HG03558 (cell line): ENCODE results near the gene PPP2R2C.

Experiments used
- ATAC-seq: cut with Tn5 transposase; IDR thresholded peaks from one replicate; pipeline ENCODE4 v1.9.1; 2021; ENCODE audit warnings: moderate number of reproducible peaks; ENCODE audit not compliant: unreplicated experiment; ENCODE audit errors: extremely low read depth

The PPP2R2C gene

DNA sequence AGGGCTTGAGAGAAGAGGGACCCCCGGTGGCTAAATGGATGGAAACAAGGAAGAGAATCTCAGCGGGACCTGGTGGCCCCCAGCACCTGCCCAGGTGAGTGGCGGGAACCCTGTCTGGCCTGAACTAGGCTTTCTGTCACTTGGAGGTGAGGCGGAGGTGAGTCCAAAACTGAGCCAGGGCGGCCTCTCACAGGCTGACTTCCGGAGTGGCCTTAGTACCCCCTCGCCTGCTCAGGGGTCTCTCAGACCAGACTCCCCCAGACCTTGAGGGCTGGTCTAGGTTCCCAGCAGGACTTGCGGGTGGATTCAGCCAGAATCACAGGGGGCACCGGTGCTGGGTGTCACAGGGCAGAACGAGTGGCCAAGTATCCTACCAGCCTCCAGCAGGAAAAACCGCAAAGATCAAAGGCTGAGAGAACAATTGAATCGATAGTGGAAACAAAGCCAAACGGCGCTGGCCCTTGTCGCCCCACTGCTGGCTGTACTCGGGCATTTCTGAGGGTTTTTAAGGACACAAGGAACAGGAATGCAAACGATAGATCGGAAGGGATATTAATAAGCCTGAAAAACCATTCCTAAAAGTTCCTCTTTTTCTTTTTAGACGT is 135.0 kb downstream of the PPP2R2C start:
- ATAC-seq: no peak

DNA sequence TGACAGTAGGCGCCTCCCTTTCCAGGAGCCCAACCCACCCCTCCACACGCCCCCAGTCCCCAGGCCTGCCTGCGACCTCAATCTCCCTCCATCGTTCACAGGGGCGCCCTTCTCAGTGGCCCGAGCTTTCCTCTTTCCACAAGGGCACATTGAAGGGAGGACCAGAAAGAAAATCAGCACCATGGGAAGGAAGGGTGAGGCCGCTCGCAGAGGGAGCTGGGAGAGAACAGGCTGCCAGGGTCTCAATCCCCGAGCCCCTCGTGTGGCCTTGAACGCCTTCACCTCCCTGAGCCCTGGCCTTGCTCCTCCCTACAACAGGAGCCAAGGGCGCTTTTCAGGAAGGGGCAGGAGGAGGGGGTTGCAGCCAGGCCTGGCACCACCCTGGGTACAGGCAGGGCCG is 136.2 kb downstream of the PPP2R2C start:
- no peak for ATAC-seq

DNA sequence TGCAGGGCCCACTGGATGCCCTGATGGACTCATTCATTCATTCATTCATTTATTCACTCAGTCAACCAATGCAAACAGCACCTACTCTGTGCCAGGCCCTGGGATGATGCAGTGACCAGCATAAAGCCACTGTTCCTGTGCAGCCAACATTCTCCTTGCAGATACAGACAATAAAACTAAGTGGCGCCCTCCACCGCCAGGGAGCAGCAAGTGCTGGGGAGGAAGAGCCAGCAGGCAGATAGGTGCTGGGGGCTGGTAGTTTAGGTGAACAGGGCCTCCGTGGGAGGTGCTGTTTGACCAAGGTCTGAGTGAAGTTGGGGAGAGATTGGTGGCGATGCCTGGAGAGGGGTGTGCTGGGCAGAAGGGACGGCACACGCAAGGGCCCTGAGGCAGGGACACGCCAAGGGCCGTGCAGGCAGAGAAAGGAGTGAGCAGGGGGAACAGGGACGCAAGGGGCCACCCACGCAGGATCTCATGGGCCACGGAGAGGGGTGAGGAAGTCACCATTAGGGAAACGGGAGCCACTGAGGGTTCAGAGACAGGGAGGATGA is 137.3 kb downstream of the PPP2R2C start:
- no peak for ATAC-seq

GRCh38 chr4:6334203-6334887 is 138.1 kb downstream of the PPP2R2C start:
- ATAC-seq: no peak

GRCh38 chr4:6333301-6334202 is 138.9 kb downstream of the PPP2R2C start:
- ATAC-seq: no peak

DNA sequence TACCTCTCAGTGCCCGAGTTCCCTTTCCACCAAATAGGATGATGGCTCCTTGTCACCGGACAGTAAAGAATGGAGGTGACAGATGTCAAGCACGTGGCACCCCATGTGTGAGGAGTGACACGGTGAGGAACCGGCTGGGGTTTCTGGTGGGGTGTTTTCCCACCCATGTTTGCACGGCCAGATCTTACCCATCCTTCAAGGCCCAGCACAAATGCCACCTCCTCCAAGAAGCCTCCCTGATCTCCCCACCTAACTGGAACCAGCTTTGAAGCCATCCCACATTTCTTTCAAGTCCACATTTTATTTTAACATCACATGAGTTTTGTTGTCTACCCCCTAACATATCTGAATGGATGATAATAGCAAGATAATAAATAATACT is 139.8 kb downstream of the PPP2R2C start:
- ATAC-seq: no peak

DNA sequence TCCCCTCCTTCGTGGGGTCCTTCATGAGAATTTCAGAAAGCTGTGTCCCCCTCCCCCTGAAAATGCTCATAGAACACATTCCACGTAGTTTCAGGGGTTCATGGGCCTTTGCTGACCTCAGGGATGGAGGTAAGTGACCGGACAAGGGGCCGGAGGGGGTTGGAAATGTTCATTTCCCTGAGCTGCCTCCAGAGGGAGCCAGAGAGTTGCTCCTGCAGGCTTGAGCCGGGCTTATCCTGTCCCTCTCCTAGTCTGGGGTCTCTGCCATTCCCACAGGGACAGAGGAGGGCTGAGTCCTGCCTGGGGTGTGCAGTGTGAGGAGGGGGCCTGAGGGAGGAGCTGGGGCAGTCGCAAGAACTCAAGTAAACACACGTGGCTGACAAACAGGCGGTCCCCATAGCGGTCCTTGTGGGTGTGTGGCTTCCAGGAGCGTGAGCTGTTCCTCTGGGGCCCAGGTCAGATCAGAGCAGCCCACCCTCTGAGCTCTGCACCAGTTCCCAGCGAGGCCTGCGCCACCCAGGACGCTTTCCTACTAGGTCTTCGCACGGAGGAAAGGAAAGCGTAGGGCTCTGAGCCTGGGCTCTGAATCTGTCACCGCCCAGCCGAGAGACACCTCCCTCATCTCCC is 140.3 kb downstream of the PPP2R2C start:
- no peak for ATAC-seq

DNA sequence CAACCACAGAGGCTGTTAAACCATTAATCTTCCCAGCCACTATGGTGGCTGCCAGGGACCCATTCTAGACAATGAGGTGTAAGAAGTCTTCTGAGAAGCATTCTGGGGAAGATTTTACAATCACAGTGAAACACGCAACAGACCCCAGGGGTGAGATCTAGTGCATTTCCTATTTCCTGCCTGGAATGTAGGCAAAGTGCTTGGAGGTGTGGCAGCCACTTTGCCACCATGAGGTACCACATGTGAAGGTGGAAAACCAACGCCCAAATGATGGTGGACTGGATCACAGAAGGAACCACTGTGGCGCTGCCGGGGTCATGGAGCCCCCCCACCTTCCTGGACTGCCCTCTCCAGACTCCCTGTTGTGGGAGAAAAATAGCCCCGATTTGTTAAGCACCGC is 140.9 kb downstream of the PPP2R2C start:
- ATAC-seq: no peak

GRCh38 chr4:6331018-6331417 is 141.4 kb downstream of the PPP2R2C start:
- ATAC-seq: no peak

GRCh38 chr4:6330384-6330767 is 142.0 kb downstream of the PPP2R2C start:
- no peak for ATAC-seq

DNA sequence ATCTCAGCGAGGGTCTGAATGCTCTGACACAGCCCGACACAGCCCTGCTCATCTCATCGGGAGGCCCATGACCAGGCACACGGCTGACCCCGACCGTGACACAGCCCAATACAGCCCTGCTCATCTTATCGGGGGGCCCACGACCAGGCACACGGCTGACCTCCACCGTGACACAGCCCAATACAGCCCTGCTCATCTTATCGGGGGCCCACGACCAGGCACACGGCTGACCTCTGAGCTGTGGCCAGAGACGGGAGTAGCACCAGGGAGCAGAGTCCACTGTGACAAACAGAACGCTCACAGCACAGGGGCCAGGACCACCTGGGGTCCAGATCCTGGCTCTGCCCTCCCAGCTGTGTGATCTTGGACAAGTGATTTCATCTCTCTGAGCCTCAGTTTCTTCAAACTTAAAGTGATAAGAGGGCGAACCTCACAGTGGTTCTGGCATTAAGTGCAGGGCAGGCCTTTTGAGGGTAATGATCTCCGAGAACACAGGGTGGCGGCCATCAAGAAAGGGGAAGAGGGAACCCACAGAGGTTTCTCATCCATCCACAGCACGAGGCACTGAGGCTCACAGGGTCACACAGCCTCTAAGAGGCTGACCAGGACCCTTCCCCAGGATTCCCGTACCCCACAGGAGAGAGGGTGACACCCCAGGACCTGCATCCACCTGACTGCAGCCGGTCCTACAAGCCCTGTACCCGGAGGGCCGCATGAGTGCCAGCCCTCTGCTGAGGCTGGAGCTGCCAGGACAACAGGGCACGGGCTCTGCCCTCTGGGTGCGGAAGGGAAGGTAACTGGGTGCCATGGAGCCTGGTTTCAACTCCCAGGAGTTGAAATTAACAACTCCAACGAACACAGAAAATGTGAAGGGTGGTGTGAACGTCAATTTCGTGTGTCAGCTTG is 142.7 kb downstream of the PPP2R2C start:
- no peak for ATAC-seq

DNA sequence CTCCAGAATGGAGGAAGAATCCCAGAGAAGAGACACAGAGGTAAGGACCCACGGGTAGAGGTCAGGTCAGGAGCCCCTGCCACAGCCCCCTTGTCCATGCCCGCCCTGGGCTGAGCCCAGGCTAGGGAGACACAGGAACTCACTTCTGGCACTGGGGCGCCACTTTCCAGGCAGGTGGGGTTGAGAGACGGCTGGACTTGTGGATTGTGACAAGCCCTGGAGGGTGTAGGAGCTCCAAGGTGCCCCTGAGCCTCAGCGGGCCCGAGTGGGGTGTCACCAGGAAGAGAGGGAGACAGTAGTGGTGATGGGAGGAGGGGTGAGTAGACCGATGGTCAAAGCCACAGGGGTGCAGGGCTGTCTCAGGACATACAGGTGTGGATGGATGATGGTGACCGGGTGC is 143.9 kb downstream of the PPP2R2C start:
- ATAC-seq: no peak

DNA sequence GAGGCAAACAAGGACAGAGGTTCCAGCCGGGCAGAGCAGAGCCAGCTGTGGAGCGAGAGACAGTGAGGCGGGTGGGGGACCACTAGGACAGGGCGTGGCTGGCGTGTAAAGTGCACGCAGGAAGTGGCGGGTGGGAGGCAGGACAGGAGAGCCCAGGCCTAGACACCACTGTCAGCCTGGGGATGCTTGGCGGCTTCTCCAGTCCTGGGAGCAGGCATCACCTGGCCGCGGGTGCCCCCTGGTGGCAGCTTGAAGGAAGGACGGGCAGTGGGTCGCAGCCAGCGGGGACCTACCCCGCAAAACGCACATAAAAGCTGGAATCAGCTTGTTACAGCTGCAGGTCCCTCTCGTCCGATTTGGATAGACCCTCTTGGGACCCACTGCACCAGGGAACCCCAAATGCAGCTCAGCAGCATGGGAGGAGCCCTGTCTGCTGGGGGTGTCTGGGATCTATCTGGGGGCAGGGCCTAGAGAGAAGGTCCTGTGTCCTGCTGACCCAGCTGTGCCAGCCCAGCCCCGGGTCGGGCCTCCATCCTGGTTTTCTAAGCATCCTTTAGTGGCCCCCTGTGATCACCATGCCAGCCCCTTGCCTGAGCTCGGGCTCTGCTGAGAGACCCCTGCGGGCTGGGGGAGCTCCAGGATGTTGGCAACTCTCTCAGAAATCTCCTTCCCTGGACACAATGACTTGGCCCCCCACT is 145.0 kb downstream of the PPP2R2C start:
- ATAC-seq: no peak

DNA sequence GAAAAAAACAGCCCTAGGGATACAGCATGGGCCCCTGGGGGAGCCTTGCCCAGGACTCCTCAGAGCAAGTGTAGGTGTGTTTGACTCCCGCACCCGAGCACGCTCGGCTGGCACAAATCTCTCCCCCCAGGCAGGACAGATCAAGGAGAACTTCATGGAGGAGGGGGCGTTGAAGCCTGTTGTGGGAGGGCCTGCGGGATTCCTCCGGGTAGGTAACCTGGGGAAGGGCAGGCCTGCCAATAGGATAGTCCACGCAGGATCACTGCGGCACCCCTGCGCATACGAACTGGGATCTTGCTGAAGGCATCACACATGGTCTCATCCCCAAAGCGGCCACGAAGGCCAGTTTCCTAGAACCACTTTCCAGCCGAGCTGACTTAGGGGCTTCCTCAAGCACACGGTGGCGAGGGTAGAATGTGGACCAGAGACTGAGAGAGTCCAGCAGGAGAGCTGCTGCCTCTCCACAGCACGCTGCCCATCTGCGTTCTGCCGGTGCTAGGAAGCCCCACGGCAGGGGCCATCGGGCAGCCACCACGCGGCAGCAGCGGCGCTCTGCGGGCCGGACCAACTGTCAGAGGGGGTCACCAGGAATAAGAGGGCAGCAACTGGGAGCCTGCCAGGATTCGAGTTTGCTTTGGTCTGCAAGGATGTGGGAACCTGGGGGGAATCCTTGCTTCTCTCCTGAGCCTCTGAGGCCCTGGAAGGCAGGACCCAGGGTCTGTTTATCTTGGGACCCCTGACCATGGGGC is 145.9 kb downstream of the PPP2R2C start:
- ATAC-seq: no peak

DNA sequence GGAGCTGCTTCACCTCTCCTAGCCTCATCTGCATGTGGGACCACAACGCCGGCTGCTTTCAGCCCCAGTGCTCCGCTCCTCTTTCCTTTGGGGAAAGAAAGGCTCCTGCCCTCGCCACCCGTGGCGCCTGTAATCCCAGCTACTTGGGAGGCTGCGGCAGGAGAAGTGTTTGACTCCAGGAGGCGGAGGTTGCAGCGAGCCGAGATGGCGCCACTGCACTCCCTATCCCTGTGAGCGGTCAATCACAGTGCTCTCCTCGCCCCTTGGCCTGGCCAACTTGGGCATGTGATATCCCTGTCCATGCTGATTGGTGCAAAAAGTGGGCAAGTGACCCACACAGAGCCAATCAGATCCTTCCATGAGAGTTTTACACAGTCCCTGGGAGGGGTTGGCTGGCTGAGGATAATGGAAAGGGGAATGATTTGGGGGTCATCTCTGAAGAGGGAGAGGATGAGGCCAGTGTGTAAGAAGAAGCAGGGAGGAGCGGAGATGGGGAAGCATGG is 146.6 kb downstream of the PPP2R2C start:
- no peak for ATAC-seq

GRCh38 chr4:6324999-6325787 is 147.2 kb downstream of the PPP2R2C start:
- no peak for ATAC-seq

DNA sequence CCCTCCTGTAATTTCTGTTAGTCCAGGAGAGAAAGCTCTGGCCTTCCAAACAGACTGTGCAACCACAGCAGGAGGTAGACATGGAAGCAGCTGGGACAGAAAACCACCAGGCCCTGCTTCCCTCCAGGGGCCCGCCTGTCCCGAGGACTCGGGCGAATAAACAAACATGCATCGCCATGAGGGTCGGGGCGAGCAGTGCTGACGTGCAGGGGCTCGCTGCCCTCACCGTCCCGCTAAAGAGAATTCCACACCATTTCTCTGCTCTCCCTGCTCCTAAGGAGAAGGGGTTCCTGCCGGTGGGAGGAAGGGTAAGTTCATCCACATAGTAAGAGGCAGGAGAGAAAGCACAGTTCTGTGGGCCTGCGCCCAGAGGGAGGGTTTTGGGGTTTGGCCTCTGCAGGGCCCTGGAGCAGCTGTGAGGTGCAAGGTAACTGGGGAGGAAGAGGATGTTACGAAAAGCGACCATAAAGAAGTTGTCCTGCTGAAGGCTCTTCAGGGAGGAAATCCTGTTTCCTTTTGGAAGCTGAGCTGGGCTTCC is 147.9 kb downstream of the PPP2R2C start:
- ATAC-seq: no peak
